Measurements from ENCODE around the gene PSMD7. TPM values are rescaled to one million over a fixed set of nuclear protein-coding genes. Genes with fewer than 3 reads are reported as not detected.

The PSMD7 gene
- total and polyA plus RNA-seq, 2 of the 13 experiments (the other 11 are each of a cell fraction or from before 2014, with no cell fraction given): 105 to 224 TPM

GRCh38 chr16:74296432-74297144 is at the start of gene PSMD7 (continued):
- TF ChIP-seq NFAT5 (CRISPR knock-in tag; IDR thresholded peaks at IDR 0.05) (peak; percentile 20; the same call in 1 of the 2 replicates), IKZF1 (IDR thresholded peaks at IDR 0.05) (no peak), ZNF580 (CRISPR knock-in tag; IDR thresholded peaks at IDR 0.05; ENCODE audit: borderline replicate concordance, low read depth) (peak; percentile 78; the same call in 1 of the 2 replicates), ZNF883 (CRISPR knock-in tag; IDR thresholded peaks at IDR 0.05; ENCODE audit: not compliant biosample characterization) (peak; percentile 98), SNAPC5 (CRISPR knock-in tag; IDR thresholded peaks at IDR 0.05; ENCODE audit: borderline replicate concordance) (peak; percentile 92), ZNF224 (CRISPR knock-in tag; IDR thresholded peaks at IDR 0.05) (peak; percentile 93), ZNF780A (CRISPR knock-in tag; IDR thresholded peaks at IDR 0.05) (peak; percentile 57; the same call in 1 of the 2 replicates), ZFP1 (CRISPR knock-in tag; IDR thresholded peaks at IDR 0.05) (peak; percentile 67; the same call in 1 of the 2 replicates), FOXO1 (CRISPR knock-in tag; IDR thresholded peaks at IDR 0.05) (peak; percentile 76), CSRNP1 (CRISPR knock-in tag; IDR thresholded peaks at IDR 0.05) (peak; percentile 99), THAP11 (CRISPR knock-in tag; IDR thresholded peaks at IDR 0.05) (peak; percentile 95), ZNF337 (CRISPR knock-in tag; IDR thresholded peaks at IDR 0.05; ENCODE audit: borderline replicate concordance, low read depth) (peak; percentile 44; the same call in 1 of the 2 replicates), YY1 (IDR thresholded peaks at IDR 0.05; ENCODE audit: insufficient read depth, insufficient replicate concordance, low read depth, low read length) (peak; percentile 68), ZNF44 (CRISPR knock-in tag; IDR thresholded peaks at IDR 0.05) (no peak), ZNF597 (CRISPR knock-in tag; IDR thresholded peaks at IDR 0.05) (no peak), HMG20B (CRISPR knock-in tag; conservative IDR thresholded peaks at IDR 0.05) (no peak; the same call in none of the 2 replicates), NKX3-1 (CRISPR knock-in tag; IDR thresholded peaks at IDR 0.05) (0 out of 2 replicates have a peak, but pooled peaks have one; percentile 75), ZNF274 (CRISPR knock-in tag; IDR thresholded peaks at IDR 0.05) (peak; percentile 93), ETV6 (CRISPR knock-in tag; conservative IDR thresholded peaks at IDR 0.05) (peak; percentile 93), NR0B2 (CRISPR knock-in tag; IDR thresholded peaks at IDR 0.05) (peak; percentile 86; the same call in 1 of the 2 replicates), ZNF121 (CRISPR knock-in tag; IDR thresholded peaks at IDR 0.05) (no peak)

Data from HepG2 (cell line).